GM12878 (cell line): ENCODE data around the gene UNC5CL.

Experiments
- CTCF ChIP-seq, 3 experiments: IDR thresholded peaks in 2 of 3; conservative IDR thresholded peaks in 1 of 3; 2 replicates each; pipeline ENCODE4 v1.5.1; 2011; ENCODE audit warnings: low read depth in 3 of 3, low read length in 3 of 3, mild to moderate bottlenecking in 3 of 3, control low read depth in 2 of 3, moderate library complexity in 2 of 3, inconsistent platforms in 1 of 3, mixed read lengths in 1 of 3; ENCODE audit not compliant: control insufficient read depth in 2 of 3, insufficient read depth in 1 of 3; ENCODE audit errors: extremely low read depth in 1 of 3
- ESRRA ChIP-seq: IDR thresholded peaks from 2 replicates; pipeline ENCODE4 v1.6.1; 2012; ENCODE audit warnings: mild to moderate bottlenecking, low read length, improper control_type of control experiment

- TF ChIP-seq CTCF (IDR thresholded peaks at IDR 0.05 in 2 of 3, conservative IDR thresholded peaks at IDR 0.05 in 1 of 3; ENCODE audit: control insufficient read depth in 2 of 3, extremely low read depth in 1 of 3, insufficient read depth in 1 of 3, low read depth in 3 of 3, low read length in 3 of 3) (no peak), ESRRA (no peak)
Observed at GRCh38 chr6:40998661-40999060, 40.4 kb downstream of the UNC5CL start.
